ENCODE data around the gene FADS6. TPM values are rescaled to one million over a fixed set of nuclear protein-coding genes. Genes with fewer than 3 reads are reported as not detected.
A peak's percentile ranks its signal among the peaks of the same experiment; 100 is the strongest.

The FADS6 gene
- total and polyA plus RNA-seq, 2 of the 13 experiments (the other 11 are each of a cell fraction or from before 2014, with no cell fraction given) = 0.11 TPM

DNA sequence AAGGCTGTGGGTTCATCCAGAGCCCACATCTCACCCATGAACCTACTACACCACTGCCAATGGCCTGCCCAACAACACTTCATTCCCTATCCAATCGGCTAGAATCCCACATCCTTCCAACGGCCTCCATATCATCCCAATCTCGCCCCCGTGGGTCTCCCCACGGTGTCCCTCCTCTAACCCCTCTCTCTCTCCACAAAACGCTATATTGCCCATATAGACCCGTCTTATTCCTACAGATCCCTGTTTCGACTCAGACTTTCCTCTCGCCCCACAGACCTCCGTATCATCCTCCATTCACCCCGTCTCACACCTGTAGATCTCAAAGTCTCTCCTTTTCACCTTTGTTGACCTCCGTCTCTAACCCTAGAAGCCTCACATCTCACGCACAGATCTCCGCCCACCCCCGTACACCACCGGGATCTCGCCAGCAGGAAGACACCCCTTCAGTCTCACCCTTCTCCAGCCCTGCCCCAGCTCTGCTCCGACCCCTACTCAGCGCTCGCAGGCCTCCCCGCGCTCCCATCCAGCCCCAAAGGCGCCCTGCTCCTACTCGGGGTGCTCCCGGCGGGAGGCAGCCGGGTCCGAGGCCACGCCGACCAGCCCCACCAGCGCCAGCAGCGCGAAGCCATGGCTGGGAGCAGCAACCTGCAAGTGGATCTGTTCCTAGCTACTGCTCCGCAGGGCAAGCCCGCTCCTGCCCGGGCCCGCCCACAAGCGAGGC, 21.0 kb downstream of the FADS6 start, which contains the start of gene FDXR (continued):
- TF ChIP-seq MIER3 (CRISPR knock-in tag; IDR thresholded peaks at IDR 0.05; ENCODE audit: borderline replicate concordance) (no peak), NRL (CRISPR knock-in tag; IDR thresholded peaks at IDR 0.05; ENCODE audit: borderline replicate concordance) (peak; percentile 92), PHF21A (CRISPR knock-in tag; IDR thresholded peaks at IDR 0.05) (no peak), ZFP37 (CRISPR knock-in tag; IDR thresholded peaks at IDR 0.05; ENCODE audit: borderline replicate concordance) (no peak), KLF6 (CRISPR knock-in tag; IDR thresholded peaks at IDR 0.05) (peak; percentile 84; the same call in 1 of the 2 replicates), ONECUT2 (CRISPR knock-in tag; IDR thresholded peaks at IDR 0.05) (peak; percentile 51; the same call in 1 of the 2 replicates), KMT2A (CRISPR knock-in tag; IDR thresholded peaks at IDR 0.05) (peak; percentile 48; the same call in 1 of the 2 replicates), MAF1 (CRISPR knock-in tag; IDR thresholded peaks at IDR 0.05; ENCODE audit: borderline replicate concordance) (no peak; the same call in 1 of the 2 replicates), ZEB1 (IDR thresholded peaks at IDR 0.05; ENCODE audit: insufficient replicate concordance, low read depth) (no peak), CENPX (CRISPR knock-in tag; IDR thresholded peaks at IDR 0.05) (no peak), NFE2L2 (IDR thresholded peaks at IDR 0.05; ENCODE audit: low read length) (no peak), ZNF382 (CRISPR knock-in tag; IDR thresholded peaks at IDR 0.05; ENCODE audit: borderline replicate concordance) (no peak), SRF (IDR thresholded peaks at IDR 0.05; ENCODE audit: low read depth, low read length) (no peak), ARNTL (CRISPR knock-in tag; IDR thresholded peaks at IDR 0.05) (peak; percentile 70; the same call in 1 of the 2 replicates), NKX3-1 (CRISPR knock-in tag; IDR thresholded peaks at IDR 0.05) (peak; percentile 90), ZNF264 (CRISPR knock-in tag; IDR thresholded peaks at IDR 0.05) (peak; percentile 79), KDM3A (CRISPR knock-in tag; IDR thresholded peaks at IDR 0.05; ENCODE audit: low read depth) (peak; percentile 80; the same call in 1 of the 2 replicates), POLR2G (IDR thresholded peaks at IDR 0.05; ENCODE audit: low read depth, low read length) (peak; percentile 81)
- TF ChIP-seq, protein P1, sequence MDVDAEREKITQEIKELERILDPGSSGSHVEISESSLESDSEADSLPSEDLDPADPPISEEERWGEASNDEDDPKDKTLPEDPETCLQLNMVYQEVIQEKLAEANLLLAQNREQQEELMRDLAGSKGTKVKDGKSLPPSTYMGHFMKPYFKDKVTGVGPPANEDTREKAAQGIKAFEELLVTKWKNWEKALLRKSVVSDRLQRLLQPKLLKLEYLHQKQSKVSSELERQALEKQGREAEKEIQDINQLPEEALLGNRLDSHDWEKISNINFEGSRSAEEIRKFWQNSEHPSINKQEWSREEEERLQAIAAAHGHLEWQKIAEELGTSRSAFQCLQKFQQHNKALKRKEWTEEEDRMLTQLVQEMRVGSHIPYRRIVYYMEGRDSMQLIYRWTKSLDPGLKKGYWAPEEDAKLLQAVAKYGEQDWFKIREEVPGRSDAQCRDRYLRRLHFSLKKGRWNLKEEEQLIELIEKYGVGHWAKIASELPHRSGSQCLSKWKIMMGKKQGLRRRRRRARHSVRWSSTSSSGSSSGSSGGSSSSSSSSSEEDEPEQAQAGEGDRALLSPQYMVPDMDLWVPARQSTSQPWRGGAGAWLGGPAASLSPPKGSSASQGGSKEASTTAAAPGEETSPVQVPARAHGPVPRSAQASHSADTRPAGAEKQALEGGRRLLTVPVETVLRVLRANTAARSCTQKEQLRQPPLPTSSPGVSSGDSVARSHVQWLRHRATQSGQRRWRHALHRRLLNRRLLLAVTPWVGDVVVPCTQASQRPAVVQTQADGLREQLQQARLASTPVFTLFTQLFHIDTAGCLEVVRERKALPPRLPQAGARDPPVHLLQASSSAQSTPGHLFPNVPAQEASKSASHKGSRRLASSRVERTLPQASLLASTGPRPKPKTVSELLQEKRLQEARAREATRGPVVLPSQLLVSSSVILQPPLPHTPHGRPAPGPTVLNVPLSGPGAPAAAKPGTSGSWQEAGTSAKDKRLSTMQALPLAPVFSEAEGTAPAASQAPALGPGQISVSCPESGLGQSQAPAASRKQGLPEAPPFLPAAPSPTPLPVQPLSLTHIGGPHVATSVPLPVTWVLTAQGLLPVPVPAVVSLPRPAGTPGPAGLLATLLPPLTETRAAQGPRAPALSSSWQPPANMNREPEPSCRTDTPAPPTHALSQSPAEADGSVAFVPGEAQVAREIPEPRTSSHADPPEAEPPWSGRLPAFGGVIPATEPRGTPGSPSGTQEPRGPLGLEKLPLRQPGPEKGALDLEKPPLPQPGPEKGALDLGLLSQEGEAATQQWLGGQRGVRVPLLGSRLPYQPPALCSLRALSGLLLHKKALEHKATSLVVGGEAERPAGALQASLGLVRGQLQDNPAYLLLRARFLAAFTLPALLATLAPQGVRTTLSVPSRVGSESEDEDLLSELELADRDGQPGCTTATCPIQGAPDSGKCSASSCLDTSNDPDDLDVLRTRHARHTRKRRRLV (CRISPR knock-in tag; IDR thresholded peaks at IDR 0.05) = no peak
- TF ChIP-seq, protein P2, sequence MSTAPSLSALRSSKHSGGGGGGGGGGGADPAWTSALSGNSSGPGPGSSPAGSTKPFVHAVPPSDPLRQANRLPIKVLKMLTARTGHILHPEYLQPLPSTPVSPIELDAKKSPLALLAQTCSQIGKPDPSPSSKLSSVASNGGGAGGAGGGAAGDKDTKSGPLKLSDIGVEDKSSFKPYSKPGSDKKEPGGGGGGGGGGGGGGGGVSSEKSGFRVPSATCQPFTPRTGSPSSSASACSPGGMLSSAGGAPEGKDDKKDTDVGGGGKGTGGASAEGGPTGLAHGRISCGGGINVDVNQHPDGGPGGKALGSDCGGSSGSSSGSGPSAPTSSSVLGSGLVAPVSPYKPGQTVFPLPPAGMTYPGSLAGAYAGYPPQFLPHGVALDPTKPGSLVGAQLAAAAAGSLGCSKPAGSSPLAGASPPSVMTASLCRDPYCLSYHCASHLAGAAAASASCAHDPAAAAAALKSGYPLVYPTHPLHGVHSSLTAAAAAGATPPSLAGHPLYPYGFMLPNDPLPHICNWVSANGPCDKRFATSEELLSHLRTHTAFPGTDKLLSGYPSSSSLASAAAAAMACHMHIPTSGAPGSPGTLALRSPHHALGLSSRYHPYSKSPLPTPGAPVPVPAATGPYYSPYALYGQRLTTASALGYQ (CRISPR knock-in tag; IDR thresholded peaks at IDR 0.05) = 0 out of 2 replicates have a peak, but pooled peaks have one; percentile 25
- TF ChIP-seq, protein P3, sequence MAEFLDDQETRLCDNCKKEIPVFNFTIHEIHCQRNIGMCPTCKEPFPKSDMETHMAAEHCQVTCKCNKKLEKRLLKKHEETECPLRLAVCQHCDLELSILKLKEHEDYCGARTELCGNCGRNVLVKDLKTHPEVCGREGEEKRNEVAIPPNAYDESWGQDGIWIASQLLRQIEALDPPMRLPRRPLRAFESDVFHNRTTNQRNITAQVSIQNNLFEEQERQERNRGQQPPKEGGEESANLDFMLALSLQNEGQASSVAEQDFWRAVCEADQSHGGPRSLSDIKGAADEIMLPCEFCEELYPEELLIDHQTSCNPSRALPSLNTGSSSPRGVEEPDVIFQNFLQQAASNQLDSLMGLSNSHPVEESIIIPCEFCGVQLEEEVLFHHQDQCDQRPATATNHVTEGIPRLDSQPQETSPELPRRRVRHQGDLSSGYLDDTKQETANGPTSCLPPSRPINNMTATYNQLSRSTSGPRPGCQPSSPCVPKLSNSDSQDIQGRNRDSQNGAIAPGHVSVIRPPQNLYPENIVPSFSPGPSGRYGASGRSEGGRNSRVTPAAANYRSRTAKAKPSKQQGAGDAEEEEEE (CRISPR knock-in tag; IDR thresholded peaks at IDR 0.05; ENCODE audit: borderline replicate concordance) = no peak
- TF ChIP-seq, protein P4, sequence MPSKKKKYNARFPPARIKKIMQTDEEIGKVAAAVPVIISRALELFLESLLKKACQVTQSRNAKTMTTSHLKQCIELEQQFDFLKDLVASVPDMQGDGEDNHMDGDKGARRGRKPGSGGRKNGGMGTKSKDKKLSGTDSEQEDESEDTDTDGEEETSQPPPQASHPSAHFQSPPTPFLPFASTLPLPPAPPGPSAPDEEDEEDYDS (CRISPR knock-in tag; IDR thresholded peaks at IDR 0.05) = peak; percentile 76
